HUDEP-2 (cell line): ENCODE results near the gene HOXA13.

Source experiments
- DNase-seq, 76 experiments: peaks; one replicate each; lab custom pipeline; 2025; ENCODE audit not compliant: unreplicated experiment in 76 of 76; lab: John Stamatoyannopoulos, UW

HOXA13 gene

GRCh38 chr7:27199849-27200760 lies at the start of gene HOXA13:
HOXA13 (minus strand) TSS chr7:27200091; CDS start chr7:27200077, 14 bp downstream.
- DNase-seq, result no peak

DNA sequence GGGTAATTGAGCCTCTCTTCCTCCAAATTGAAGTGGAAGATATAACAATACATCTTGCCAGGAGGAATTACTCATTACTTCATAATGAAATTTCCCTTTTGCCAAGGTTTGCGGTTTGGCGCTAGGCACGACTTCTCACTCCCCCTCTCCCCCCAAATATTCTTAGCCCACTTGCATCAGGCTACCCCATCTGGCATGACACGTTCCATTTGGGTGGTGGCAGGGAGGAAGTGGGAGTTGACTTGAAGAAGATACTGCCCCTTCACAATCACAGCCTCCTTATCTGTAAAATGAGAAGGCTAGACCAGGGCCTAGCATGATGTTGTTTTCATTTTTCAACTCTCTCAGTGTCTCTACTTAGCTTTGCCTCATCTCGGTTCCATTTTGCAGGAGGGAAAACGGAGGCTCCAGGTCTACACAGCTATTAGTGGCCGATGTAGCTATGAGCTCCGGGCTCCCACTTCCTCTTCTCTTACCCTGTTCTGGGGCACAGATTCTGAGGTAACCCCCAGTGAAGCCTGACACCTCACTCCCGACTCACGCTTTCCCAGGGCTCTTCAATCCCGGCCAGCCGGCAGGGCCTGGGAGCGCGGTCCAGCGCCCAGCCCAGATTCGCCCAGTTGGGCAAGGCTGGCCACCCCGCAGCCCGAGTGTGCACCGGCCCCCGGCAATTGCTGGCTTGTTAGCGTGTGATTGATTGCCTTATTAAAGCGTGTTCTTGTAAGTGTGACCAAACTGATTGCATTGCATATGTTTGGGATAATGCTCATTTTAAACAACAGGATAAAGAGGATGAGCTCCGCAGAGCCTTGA lies 49.2 kb upstream of the HOXA13 start:
- no peak for DNase-seq

- DNase-seq, result no peak
These were observed 48.5 kb upstream of the HOXA13 start for GRCh38 chr7:27248427-27248806.

GRCh38 chr7:27247452-27248426 lies 47.8 kb upstream of the HOXA13 start:
- DNase-seq, result no peak

- no peak for DNase-seq
These were observed 47.1 kb upstream of the HOXA13 start for GRCh38 chr7:27247000-27247399.

- no peak for DNase-seq
These were observed 46.2 kb upstream of the HOXA13 start for GRCh38 chr7:27245798-27246691.

DNA sequence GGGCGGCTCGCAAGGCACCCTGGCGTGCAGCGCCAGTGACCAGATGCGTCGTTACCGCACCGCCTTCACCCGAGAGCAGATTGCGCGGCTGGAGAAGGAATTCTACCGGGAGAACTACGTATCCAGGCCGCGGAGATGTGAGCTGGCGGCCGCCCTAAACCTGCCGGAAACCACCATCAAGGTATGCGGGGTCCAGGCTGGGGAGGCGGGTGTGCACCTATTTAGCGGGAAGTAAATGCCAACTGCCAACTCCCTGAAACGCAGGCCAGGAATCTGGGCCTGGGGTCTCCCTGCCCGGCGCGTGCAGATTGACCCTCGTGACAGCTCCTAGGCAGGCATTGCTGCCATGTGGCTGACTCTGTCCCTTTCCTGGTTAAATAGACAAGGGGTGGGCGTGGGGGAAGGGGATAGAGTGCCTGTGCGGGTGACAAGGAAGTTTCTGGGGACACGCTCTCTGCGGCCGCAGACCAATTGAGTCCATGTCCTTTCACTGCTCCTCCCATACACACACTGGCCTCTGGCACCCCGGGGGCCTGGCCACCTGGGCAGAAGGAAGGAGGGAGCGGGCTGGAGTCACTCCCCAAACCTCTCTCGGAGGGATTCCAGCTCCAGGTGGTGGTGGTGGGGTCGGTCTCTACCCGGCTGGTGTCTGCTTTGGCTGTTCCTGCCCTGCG lies 45.4 kb upstream of the HOXA13 start:
- no peak for DNase-seq

DNA sequence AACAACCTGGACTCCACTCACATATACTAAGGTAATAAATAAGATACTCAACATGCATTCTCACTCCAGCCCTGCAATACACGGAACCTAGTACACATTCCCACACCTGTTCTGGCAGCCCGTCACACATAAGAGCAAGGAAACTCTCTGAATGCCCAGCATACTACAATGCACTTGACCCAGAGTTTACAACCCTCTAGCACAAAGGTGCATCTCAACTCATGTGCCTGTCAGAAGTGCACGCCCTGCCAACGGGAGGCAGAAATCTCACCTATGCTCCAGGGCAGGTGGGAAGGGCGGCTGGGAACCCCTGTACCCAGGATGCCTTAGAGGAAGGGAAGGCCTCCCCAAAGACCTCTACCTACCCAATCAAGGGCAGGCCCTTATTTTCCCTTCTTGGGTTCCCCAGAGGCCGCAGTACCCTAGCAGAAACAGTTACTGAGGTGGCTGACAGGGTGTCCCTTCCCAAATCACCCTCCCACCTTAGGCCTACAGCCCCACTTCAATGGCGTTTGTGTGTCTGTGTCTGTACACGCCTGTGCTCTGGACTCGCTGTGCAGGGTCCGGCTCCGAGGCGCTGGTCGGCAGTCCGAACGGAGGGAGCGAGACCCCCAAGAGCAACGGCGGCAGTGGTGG lies 44.7 kb upstream of the HOXA13 start:
- DNase-seq, result no peak

DNA sequence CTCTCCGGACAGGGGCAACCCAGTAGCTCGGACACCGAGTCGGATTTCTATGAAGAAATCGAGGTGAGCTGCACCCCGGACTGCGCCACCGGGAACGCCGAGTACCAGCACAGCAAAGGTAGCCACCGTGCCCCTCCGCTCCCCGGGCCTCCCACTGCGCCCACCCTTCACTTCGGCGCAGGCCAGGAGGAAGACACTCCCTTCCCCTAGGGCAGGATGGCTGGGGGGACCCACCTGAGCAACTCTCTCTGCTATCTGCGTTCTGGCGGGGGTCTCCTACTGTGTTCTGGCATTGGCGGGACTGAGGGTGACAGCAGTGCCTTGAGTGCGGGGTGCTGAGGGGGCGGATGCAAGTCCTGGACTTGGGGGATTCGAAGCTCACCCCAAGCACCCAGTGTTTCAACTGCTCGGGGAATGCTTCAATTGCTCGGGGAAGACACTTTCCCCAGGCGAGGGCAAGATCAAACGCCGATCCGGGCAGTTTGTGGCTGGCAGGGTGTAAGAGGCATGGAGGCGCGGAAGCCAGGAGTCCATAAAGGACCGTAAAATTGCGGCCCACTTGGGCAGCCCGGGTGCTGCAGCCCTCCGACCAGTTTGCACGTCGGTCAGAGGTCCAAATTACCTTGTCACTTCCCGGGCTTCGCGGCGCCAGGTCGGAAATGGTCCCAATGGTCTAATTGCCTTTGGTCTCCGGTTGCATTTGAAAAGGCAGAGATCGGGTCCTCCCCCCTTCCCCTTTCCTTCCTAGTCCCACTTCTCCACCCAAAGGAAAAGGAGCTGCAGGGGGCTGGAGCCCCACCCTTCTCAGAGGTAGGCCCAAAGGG lies 43.7 kb upstream of the HOXA13 start:
- no peak for DNase-seq

GRCh38 chr7:27242555-27243339 lies 42.9 kb upstream of the HOXA13 start, which contains the start of gene EVX1:
EVX1 (plus strand) TSS chr7:27242802; CDS start chr7:27243031, 229 bp downstream.
- no peak for DNase-seq

DNA sequence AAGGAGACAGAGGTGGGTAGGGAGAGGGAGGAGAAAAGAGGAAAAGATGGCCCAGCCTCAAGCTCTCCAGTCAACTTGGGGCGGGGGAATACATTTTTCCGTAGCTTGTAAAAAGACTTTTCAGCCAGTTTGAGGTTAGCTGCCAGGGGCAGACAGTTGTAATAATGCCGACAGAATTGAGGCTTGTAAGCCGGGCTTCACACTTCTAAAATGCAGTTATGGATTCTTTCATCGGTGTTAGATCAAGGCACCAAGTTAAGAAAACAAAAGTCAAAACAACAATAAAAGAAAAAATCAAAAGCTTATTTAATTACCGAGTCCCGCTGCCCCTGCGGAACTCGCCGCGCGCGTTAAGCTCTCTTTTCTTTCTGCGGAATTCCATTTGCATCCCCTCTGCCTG lies 42.3 kb upstream of the HOXA13 start:
- no peak for DNase-seq

DNA sequence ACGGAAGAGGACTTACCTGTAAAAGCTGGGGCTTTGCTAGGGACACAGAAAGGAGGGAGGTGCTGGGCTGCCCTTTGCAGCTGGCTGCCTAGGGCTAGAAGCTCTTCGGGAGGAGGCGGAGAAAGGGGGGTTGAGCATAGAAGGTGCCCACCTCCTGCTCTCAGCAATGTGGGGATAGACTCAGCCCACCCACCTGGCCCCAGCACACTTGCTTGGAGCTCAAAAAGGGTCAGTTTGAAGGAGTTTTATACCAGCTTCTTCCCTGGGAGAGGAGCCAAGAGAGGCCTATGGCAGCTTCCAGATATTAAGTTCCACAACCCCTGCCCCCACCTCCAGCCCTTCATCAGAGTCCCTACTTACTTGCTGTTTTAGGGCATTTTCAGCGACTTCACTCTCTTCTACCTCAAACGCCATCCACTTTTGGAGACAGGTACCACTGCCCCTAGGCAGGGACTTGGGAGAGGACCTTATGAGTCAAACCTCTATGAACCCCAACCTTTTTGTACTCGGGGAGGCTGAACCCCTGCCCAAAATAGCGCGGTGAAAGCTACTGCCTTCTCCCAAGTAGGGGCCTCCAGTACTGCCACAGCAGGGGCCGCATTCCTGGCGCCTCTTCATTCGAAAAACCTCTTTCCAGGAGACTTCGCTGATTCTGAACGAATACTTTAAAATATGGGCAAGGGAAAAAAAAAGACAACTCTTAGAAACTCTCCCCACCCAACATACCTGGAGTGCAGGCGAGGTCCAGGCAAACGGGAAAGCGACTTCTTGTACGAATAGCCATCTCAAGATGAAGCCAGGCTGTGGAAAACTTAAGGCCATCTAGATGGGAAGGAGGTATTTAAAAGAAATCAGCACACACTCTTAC lies 41.5 kb upstream of the HOXA13 start:
- DNase-seq, result no peak

GRCh38 chr7:27240015-27240731 lies 40.3 kb upstream of the HOXA13 start:
- DNase-seq, result no peak

GRCh38 chr7:27239387-27240014 lies 39.6 kb upstream of the HOXA13 start:
- no peak for DNase-seq

GRCh38 chr7:27238979-27239386 lies 39.1 kb upstream of the HOXA13 start:
- no peak for DNase-seq
